T47D (cell line): ENCODE measurements around the gene RASA4.
"Not testable (repeated sequence)": the region's sequence is repeated elsewhere in the genome, so short reads cannot be mapped to it uniquely, and the experiment has no call there.

Source experiments
- DNase-seq, 2 experiments: peaks; one replicate each; pipeline versions ENCODE4 v3.0.0 to v3.0.0-alpha.2; 2011 to 2012; ENCODE audit warnings: low read depth in 1 of 2, low spot score in 1 of 2
- in situ Hi-C: cut with HindIII; loops from 2 replicates; pipeline ENCODE4 v1.10.0; 2016; ENCODE audit warnings: low sequenced_read_pairs, low pct_unique_long_range_greater_than_20kb

RASA4 gene

GRCh38 chr7:102611013-102611674, 5.4 kb downstream of the RASA4 start:
- in situ Hi-C loops, DNase-seq: not testable (repeated sequence)

- DNase-seq, in situ Hi-C loops: not testable (repeated sequence)
These were observed 6.1 kb downstream of the RASA4 start for GRCh38 chr7:102610441-102610840.

GRCh38 chr7:102609734-102610133, 6.8 kb downstream of the RASA4 start:
- in situ Hi-C loops, DNase-seq: not testable (repeated sequence)

- DNase-seq, in situ Hi-C loops: not testable (repeated sequence)
These were observed 9.7 kb downstream of the RASA4 start for GRCh38 chr7:102606848-102607247.

GRCh38 chr7:102604431-102605145, 12.0 kb downstream of the RASA4 start:
- DNase-seq, in situ Hi-C loops: not testable (repeated sequence)

- DNase-seq, in situ Hi-C loops: not testable (repeated sequence)
These were observed 14.2 kb downstream of the RASA4 start for GRCh38 chr7:102602317-102602716.

- DNase-seq, in situ Hi-C loops: not testable (repeated sequence)
These were observed 16.9 kb downstream of the RASA4 start for GRCh38 chr7:102599699-102600098.

GRCh38 chr7:102596036-102596435, 20.5 kb downstream of the RASA4 start:
- in situ Hi-C loops, DNase-seq: not testable (repeated sequence)

- not testable (repeated sequence) for DNase-seq
These were observed 22.8 kb downstream of the RASA4 start for GRCh38 chr7:102593637-102594334.

GRCh38 chr7:102592477-102593019, 24.0 kb downstream of the RASA4 start:
- in situ Hi-C loops, DNase-seq: not testable (repeated sequence)

More at GRCh38 chr7:102593637-102594334, 22.8 kb downstream of the RASA4 start:
- in situ Hi-C loops: not testable (repeated sequence)

GRCh38 chr7:102589857-102590256, 26.7 kb downstream of the RASA4 start:
- DNase-seq, in situ Hi-C loops: not testable (repeated sequence)

- DNase-seq, in situ Hi-C loops: not testable (repeated sequence)
These were observed 33.1 kb downstream of the RASA4 start for GRCh38 chr7:102583495-102583894.

- DNase-seq, in situ Hi-C loops: not testable (repeated sequence)
These were observed 34.8 kb downstream of the RASA4 start for GRCh38 chr7:102581722-102582121.

GRCh38 chr7:102578486-102578885, 38.1 kb downstream of the RASA4 start:
- DNase-seq, in situ Hi-C loops: not testable (repeated sequence)

- in situ Hi-C loops, DNase-seq: not testable (repeated sequence)
These were observed 39.0 kb downstream of the RASA4 start for GRCh38 chr7:102577315-102578240.

GRCh38 chr7:102576363-102576762, 40.2 kb downstream of the RASA4 start:
- in situ Hi-C loops, DNase-seq: not testable (repeated sequence)

- in situ Hi-C loops, DNase-seq: not testable (repeated sequence)
These were observed 41.9 kb downstream of the RASA4 start for GRCh38 chr7:102574607-102575006.
